NCI-H2227 (cell line): ENCODE data around the gene EP300.
A peak's percentile ranks its signal among the peaks of the same experiment; 100 is the strongest.
"Not testable (repeated sequence)": the region's sequence is repeated elsewhere in the genome, so short reads cannot be mapped to it uniquely, and the experiment has no call there.

Experiments used
- DNase-seq: peaks from one replicate; lab custom pipeline; 2025; ENCODE audit not compliant: unreplicated experiment; lab: John Stamatoyannopoulos, UW

EP300 gene

GRCh38 chr22:41092023-41092817 is at the start of gene EP300:
Gene EP300 (plus strand): TSS chr22:41092592. CDS start chr22:41093005, 413 bp downstream.
- DNase-seq: peak; percentile 69

DNA sequence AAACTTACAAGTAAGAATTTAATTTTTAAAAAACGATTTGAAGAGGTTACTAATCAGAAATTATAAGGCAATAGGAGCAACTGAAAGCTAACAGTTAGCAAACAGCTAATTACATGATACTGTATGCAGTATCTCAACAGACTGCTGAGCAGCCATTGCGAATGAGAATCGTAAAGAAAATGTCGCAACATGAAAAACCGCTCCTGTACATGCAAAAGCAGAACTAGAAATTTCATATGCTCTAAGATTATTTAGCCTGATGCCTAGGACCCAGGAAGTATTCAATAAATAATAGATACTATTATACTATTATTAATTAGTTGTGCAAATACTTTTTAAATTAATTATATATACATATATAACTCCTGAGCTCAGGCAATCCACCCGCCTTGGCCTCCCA is 48.7 kb upstream of the EP300 start:
- DNase-seq: no peak

- not testable (repeated sequence) for DNase-seq
These were observed 46.8 kb upstream of the EP300 start for GRCh38 chr22:41045575-41045974.

- DNase-seq: no peak
These were observed 44.6 kb upstream of the EP300 start for GRCh38 chr22:41047801-41048211.

DNA sequence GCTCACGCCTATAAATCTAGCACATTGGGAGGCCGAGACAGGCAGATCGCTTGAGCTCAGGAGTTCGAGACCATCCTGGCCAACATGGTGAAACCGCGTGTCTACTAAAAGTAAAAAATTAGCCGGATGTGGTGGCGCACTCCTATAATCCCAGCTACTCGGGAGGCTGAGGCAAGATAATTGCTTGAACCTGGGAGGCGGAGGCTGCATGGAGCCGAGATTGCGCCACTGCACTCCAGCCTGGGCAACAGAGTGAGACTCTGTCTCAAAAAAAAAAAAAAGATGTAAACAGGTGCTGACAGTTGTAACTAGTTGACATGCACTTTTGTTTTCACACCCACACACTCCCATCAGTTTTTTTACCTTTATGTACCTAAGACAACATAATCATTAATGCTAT is 44.0 kb upstream of the EP300 start:
- DNase-seq: not testable (repeated sequence)

DNA sequence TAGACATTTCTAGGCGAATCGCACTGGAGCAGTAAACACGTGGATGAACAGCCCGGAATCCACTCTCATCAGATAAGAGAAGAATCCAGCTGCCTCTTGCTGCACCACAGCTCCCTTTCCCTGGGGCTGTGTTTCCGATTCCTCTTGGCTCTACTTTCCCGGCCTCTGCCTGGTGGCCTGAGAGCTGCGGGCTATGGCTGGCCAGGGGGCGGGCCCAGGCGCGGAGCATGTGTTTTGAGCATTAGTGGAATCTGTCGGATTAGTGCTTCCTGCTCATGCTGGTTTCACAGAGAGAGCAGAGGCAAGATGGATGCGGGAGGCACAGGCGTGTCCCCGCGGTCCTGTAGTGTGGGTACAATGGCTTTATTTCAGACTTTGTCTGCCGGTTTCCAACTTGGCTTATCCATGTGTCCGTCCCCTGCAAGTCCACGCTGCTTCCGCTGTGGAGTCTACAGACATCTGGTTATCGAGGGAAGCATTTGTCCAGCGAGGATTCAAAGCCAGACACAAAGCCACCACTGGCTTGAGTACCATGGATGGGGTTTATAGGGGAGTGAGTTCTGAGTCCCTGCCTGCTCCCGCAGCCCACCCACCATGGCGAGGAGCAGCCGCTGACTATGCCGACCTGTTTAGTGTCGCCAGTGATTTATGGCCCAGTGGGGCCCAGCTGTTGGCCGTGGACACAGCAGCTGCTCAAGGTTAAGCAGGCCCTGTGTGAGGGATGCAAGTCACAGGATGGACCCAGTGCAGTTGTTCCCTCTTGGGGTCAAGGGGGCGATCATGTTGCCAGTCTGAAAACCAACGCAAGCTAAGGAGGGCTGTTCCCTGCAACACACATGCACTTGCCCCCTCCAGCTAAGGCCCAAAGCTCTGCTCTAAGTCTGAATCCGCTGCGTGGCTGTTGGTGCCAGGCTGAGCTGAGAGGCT is 43.3 kb upstream of the EP300 start:
- peak; percentile 59 for DNase-seq

DNA sequence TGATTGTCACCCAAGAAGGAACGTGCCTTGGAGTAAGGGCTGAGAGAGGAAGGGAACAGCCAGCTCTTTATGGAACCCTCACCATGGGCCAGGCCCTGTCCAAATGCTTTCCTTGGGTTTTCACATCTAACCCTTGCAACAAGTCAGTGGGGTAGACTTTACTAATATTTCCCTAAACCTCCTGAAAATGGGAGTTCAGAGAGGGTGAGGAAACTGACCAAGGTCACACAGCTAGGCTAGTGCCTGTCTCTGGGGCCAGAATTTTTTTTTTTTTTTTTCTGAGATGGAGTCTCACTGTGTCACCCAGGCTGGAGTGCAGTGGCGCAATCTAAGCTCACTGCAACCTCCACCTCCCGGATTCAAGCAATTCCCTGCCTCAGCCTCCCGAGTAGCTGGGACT is 42.6 kb upstream of the EP300 start:
- not testable (repeated sequence) for DNase-seq

DNA sequence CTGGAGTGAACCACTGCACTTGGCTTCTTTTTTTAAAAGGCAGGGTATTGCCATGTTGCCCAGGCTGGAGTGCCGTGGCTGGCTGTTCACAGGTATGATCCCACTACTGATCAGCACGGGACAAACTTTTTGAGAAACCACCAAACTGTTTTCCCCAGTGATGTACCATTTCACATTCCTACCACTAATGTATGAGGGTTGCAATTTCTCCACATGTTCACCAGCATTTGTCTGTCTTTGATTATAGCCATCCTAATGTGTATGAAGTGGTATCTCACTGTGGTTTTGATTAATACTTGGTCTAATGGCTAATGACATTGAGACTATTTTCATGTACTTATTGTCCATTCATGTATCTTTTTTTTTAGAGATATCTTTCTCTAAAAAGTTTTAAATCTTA is 41.5 kb upstream of the EP300 start:
- DNase-seq: no peak

DNA sequence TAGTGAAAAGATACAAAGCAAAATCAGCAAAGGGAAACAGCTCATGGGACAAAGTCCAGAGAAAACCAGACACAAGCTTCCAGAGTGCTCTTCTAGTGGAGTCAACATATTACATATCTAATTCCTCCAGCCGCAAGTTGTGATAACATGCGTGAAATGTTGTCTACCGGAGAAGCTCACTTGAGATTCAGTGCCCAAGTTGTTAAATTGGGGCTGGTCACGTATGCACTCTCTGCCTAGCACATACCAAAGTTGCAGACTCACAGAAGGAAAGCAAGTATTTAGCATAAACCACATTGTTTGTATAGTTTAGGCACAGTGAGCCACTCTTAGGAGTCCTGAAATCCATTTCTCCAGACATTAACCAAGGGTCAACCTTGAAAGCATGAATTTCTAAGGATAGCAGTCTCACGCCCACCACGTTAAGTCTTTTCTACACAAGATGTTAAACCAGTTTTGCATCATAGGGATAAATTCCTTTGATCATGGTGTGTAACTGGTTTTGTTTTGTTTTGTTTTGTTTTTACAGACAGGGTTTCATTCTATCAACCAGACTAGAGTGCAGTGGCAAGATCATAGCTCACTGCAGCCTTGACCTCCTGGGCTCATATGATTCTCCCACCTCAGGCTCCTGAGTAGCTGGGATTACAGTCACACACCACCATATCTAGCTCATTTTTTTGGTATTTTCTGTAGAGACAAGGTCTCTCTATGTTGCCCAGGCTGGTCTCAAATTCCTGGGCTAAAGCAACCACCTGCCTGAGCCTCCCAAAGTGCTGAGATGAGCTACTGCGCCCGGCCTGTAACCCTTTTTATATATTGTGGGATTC is 39.5 kb upstream of the EP300 start:
- no peak for DNase-seq

- no peak for DNase-seq
These were observed 35.3 kb upstream of the EP300 start for GRCh38 chr22:41057076-41057475.

- no peak for DNase-seq
These were observed 30.2 kb upstream of the EP300 start for GRCh38 chr22:41062146-41062545.

GRCh38 chr22:41064326-41064725 is 28.1 kb upstream of the EP300 start:
- not testable (repeated sequence) for DNase-seq

GRCh38 chr22:41066341-41066740 is 26.1 kb upstream of the EP300 start:
- DNase-seq: not testable (repeated sequence)

DNA sequence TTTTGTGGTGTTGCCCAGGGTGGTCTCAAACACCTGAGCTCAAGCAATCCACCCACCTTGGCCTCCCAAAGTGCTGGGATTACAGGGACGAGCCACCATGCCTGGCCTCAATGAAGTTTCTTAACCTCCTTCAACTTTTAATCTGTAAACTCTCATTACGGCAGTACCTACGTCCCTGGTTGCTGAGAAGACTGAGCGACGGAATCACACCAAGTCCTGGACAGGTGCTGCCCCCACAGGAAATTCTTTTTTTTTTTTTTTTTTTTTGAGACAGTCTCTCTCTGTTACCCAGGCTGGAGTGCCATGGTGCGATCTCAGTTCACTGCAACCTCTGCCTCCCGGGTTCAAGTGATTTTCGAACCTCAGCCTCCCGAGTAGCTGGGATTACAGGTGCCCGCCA is 24.4 kb upstream of the EP300 start:
- DNase-seq: not testable (repeated sequence)

DNA sequence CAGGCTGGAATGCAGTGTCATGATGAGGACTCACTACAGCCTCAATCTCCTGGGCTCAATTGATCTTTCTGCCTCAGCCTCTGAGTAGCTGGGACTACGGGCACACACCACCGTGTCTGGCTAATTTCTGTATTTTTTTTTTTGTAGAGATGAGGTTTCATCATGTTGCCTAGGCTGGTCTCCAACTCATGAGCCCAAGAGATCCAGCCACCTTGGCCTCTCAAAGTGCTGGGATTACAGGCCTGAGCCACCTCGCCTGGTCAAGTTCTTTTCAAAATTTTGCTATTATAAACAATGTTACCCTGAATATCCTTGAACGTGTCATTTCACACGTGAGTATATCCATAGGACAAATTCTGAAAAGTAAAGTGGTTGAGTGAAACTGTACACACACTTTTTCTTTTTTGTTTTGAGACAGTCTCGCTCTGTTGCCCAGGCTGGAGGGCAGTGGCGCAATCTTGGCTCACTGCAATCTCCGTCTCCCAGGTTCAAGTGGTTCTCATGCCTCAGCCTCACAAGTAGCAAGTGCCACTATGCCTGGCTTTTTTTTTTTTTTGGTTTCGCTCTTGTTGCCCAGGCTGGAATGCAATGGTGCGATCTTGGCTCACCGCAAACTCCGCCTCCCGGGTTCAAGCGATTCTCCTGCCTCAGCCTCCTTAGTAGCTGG is 21.6 kb upstream of the EP300 start:
- no peak for DNase-seq

GRCh38 chr22:41074061-41074460 is 18.3 kb upstream of the EP300 start:
- DNase-seq: no peak

GRCh38 chr22:41074466-41074865 is 17.9 kb upstream of the EP300 start:
- no peak for DNase-seq

DNA sequence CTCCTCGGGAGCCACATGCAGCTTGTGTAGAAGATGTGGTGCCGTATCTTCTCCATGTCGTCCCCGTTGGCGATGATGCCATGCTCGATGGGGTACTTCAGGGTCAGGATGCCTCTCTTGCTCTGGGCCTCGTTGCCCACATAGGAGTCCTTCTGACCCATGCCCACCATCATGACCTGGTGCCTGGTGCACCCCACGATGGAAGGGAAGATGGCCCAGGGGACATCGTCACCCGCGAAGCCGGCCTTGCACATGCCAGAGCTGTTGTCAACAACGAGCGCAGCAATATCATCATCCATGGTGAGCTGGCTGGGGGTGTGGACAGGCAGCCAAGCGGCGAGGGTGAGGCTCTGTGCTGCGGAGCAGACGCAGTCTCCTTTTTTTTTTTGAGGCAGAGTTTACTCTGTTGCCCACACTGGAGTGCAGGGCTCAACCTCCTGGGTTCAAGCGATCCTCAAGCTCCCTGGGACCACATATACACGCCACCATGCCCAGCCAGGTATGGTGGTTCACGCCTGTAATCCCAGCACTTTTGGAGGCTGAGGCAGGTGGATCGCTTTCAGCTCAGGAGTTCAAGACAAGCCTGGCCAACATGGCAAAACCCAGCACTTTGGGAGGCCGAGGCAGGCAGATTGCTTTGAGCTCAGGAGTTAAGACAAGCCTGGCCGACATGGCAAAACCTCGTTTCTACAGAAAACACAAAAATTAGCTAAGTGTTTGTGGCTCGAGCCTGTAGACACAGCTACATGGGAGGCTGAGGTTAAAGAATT is 17.3 kb upstream of the EP300 start:
- no peak for DNase-seq

DNA sequence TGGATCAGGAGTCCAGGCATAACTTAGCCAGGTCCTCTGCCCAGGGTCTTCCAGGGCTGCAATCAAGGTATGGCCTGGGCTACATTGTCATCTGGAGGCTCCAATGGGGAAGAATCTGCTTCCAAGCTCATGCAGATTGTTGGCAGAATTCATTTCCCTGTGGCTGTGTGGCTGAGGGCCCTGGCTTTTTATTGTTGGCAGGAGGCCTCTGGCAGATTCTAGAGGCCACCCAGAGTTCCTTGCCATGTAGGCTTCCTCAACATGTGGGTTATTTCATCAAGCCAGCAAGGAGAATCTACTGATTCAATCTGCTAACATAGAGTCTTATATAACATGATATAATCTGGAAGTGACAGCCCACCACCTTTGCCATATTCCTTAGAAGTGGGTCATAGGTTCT is 16.4 kb upstream of the EP300 start:
- no peak for DNase-seq

- DNase-seq: no peak
These were observed 15.5 kb upstream of the EP300 start for GRCh38 chr22:41076857-41077256.
